ENCODE results near the gene GADL1.

- TF ChIP-seq POLR2A (IDR thresholded peaks at IDR 0.05; ENCODE audit: low read length) (no peak), GATA1 (IDR thresholded peaks at IDR 0.05; ENCODE audit: low read depth, low read length) (no peak)
Measured at GRCh38 chr3:30691249-30691880, 203.1 kb downstream of the GADL1 start.
